HG03378 (cell line): ENCODE results near the gene PITPNM1.

Experiments used
- ATAC-seq: cut with Tn5 transposase; IDR thresholded peaks from one replicate; pipeline ENCODE4 v1.9.1; 2021; ENCODE audit warnings: mild to moderate bottlenecking, moderate library complexity; ENCODE audit not compliant: unreplicated experiment

Gene PITPNM1

DNA sequence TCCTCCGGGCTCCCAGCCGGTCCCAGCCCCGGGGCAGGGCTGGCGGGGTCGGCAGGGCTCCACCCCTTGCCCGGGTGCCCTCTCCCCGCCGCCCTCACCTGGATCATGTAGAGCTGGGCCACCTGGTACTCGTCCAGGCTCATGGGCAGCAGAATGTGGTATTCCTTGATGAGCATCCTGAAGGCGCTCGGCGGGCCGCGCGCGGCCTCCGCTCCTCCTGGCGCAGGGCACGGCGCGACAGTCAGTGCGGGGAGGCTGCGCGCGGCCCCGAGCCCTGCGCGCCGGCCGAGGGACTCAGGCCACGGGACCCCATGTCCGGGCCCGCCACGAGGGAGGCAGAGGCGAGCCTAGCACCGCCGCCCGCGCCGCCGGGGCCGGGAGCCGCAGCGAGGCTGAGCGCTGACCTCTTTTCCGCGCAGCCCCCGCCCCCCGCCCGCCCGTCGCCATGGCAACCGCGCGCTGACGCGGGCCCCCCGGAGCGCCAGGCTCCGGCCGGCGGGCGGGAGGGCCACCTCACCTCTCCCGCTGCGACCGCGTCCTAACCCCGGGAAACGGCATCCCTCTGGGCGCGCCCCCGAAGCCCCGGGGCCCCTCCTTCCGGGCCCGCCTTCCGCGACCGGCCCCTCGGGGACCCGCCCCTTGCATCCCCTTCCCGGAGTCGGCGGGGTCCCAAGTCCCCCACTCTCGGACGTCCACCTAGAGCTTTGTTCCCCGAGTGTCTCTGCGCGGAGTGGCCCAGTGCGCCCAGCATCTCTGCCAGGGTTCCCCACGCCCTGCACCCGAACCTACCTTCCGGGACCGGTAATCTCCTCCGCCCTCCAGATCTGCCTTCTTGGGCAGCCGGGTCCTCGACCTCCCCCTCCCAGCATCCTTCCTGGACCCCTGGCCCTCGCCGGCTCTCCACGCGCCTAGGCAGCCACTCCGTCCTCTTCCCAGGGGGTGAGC, 886 bp downstream of the PITPNM1 start:
- ATAC-seq = no peak

DNA sequence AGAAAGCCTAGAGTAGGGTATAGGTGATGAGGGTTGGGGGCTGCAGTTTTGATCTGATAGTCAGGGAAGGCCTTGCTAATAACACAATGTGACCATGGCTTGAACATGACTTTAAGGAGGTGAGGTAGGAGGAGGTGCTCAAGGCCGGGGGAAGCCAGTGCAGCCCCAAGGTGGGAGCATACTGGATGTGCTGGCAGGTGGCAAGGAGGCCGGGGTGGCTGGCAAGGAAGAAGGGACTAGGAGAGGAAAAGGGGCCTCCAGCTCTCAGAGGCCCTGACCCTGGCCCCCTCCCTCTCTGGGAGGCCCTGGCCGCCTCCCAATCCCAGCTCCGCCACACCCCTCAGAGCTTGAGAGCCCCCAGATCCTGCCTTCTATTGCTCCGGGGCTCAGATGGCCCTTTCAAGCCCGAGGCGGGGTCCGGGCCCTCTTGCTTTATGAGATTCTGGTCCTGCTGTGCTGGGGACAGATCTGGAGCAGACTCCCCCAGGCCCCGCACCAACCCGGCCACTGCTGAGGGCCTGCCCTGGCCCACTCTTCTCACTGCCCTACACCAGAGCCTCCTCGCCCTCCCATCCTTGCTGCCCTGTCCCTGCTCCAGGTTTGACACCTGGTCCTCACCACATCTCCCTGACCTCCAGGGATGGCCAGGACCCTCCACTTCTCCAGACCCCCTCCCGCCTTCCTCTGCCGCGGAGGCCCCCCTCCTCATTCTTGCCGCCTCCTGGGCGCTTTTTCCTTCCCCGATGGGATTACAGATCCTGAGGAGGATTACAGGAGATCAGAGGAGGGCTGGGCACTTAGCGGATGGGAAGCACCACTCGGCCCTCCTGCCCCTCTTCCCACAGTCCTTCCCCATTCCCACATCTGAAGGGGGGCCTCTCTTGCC, 1.8 kb downstream of the PITPNM1 start:
- no peak for ATAC-seq

DNA sequence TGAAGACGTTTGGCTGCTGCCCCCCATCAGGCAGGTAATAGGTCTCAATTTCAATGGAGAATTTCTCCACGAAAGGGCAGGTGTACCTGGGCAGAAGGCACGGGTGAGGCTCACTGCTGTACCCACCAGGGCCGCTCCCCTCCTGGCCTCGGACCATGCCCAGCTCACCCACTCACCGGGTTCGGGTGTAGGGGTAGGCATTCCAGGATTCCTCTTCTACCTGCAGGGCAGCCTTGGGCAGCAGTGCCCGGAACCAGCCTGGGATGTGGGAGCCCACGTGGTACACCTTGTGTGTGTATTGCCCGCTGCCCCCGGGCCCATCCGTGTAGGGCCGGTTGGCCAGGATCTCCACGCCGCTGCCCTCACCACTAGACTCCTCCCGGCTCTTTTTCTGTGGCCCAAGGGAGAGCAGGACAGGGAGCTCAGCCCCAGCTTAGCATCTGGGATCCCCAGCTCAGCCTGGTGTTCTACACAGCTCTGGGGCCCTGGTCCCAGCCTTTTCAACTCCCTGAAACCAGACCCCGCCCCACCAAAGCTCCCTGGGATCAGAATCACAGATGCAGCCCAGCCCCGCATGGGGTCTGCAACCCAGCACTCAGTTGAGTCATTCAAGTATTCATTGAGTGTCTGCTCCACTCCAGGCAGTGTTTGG, 2.7 kb downstream of the PITPNM1 start:
- ATAC-seq = no peak

DNA sequence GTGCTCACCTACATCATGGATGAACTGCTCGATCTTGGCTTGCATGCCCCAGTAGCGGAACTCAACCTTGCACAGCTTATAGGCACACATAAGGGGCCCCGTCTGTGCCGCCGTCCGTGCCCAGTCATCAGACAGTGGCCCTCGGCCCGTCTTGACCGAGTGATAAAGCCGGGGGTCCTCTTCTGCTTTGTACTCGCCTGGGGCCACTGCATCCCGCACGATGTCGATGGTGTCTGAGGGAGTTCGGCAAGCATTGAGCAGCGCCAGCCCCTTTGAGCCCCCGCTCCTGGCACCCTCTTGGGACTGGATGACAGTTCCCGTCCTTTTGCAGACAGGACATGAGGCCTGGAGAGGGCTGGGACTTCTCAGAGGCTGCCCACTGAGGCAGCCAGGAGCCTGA, 3.3 kb downstream of the PITPNM1 start:
- no peak for ATAC-seq

DNA sequence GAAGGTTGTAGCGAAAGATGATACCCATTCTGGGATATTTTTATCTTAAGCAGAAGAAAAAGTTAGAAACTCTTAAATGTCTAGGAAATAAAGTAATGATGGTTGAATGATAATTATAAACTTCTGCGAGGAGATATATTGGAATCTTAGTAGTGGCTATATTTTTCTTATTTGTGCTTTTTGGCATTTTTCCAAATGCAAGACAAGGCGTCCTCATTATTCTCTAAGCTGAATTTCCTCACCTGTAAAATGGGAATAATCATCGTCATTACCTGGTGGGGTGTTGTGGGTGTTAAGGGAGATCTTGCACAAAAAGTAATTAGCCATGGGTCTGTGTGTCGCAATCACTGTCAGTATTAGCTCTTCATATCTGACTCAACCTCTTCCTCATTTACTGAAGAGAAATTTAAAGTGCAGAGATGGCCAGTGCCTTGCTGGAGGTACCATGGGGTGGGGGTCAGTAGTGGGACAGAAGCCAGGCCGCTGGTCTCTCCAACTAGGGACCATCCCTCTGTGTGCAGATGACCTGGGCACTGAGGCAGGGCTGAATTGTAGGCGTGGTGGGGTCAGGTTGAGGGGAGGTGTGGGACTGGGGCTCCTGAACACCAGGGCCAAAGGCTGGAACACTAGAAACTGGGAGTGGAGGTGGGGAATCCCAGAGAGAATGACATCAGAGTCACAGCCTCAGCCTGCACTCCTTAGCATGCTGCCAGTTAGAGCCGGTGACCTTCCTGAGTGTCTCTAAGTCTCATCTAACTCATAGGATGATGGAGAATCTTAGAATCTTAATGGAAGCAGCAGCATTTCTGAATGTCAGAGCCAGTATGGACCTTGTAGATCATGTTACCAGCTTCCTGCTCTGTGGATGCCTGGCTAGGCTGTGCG, 4.1 kb downstream of the PITPNM1 start:
- ATAC-seq = no peak

DNA sequence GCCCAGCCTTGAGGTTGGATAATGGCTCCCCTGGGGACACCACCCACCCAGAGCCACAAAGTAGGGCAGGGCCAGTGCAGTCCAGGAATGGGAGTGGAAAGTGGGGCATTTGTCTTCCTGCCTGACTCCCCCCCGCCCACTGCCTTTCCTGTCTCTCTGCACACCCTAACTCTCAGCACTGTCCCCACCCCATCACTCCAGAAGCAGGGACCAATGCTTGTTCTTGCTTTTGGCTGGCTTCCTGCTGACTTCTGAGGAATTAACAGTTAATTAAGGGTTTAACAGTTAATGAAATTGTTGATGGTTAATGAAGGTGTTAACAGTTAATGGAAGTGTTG, 4.7 kb downstream of the PITPNM1 start:
- ATAC-seq = no peak

DNA sequence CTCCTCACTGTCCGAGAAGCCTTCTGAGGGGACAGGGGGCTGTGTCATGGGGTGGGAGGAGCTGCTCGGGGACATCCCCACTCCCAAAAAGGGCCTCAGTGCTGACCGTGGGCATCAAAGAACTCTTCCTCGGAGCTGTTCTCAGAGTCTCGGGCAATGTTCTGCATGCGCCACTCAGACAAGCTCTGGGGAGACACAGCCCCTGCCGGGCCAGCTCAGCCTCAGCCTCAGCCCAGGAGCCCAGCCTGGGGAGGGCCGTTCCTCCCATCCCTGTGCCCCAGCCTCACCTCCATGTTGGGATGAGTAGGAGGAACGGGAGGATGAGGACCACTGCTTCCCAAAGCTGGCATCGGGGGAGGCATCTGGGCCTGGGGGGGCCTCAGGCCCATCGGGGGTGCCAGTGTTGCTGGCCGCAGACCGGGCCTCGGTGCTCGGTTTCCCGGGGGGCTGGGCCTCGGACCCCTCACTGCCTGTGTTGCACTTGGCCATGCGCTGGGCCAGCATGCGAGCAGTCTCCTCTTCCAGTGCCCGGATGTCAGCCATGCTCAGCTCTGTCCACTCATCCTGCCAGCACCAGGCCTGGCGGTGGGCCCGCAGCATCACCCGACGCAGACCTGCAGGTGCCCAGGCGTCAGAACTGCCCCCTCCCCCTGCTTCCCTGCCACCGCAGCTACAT, 5.2 kb downstream of the PITPNM1 start:
- ATAC-seq = no peak

DNA sequence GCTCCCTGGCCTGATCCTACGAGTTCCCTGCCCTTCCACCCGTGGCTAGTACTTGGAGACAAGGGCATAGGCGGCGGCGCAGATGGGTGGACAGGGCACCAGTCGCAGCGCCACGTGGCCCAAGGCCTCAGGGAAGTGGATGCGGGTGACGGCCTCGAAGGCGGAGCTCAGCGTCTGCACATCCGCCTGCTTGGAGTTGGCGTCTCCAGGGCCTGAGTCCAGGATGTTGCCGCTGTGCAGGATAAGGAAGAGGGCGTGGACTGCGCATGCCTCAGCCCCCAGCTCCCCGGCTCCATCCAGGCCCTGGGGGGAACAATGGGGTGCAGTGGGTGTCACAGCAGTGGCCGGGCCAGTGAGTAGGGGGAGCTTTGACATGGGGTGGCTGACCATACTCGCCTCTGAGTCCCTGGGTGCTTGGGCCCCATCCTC, 6.6 kb downstream of the PITPNM1 start:
- ATAC-seq = no peak

DNA sequence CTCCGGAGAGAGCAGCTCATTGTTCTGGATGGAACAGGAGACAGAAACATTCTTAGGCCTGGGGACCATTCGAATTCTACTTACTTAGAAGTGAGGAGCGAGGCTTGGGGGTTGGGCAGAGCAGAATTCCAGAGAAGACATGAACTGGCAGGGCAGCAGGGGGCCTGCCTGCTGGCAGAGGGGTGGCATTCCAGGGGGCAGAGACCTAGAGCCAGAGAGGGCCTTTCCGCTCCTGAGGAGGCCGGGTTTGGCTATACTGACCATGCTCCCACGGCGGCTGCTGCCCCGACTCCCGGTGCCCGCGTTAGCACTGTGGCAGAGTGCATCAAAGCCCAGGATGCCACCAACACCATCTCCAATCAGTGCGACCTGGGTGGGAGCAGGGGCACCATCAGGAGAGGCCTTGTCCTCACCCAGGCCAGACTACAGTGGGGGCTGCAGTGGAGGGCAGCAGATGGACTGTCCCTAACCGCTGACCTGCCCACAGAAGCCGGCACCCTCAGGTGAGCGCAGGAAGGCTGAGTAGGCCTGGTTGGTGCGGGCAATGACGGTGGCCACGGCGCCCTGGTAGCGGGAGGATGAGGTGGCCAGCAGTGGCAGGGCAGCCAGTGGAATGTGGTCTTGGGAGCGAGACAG, 7.4 kb downstream of the PITPNM1 start:
- no peak for ATAC-seq

DNA sequence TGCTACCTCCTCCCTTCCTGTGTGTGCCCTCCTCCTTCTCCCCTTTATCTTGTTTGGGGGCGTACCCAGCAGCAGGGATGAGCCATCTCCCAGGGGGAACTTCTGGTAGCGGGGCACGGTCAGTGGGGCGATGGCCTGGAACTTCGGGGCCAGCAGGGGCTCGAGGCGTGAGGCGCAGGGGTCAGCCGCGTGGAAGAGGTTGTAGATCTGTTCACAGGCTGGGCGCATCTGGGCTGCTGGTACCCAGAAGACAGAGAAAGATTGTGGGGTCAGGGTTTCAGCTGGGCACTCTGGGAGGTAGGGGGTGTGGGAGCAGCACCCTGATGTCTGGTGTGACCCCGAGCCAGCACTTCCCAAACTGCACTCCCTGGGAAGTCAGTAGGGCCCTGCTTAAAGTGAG, 9.1 kb downstream of the PITPNM1 start:
- no peak for ATAC-seq

DNA sequence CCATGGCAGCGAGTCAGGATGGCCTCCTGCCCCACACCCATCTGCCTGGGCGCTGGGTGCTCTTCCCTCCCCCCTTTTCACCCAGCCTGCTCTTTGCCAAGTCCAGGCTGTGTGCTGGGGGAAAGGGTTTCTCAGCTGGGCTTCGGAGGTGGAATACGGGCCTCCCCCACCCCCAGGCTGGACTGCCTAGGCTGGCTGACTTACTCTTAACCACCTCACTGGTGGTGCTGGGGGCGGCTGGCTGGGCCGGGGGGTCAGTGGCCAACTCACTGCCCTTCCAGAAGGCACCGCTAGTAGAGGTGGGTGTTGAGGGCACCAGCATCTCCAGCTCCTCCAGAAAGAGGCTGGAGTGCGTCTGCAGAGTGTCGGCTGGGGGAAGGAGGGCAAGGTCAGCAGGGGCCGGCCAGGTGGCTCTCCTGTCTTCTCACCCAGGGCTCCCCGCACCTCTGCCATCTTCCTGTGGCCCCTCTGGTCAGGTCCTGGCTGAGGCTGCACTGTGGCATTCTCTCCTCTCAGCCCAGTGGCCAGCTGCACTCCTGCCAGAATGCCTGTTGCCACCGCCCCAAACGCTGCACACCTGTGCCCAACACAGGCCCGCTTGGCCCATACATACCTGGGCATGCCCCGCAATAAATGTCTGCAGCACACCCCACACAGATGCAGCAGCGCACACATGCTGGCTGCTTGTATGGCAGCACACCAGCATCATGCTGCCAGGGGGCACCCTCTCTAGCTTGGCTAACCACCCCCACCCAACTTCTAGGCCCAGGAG, 9.7 kb downstream of the PITPNM1 start:
- no peak for ATAC-seq

DNA sequence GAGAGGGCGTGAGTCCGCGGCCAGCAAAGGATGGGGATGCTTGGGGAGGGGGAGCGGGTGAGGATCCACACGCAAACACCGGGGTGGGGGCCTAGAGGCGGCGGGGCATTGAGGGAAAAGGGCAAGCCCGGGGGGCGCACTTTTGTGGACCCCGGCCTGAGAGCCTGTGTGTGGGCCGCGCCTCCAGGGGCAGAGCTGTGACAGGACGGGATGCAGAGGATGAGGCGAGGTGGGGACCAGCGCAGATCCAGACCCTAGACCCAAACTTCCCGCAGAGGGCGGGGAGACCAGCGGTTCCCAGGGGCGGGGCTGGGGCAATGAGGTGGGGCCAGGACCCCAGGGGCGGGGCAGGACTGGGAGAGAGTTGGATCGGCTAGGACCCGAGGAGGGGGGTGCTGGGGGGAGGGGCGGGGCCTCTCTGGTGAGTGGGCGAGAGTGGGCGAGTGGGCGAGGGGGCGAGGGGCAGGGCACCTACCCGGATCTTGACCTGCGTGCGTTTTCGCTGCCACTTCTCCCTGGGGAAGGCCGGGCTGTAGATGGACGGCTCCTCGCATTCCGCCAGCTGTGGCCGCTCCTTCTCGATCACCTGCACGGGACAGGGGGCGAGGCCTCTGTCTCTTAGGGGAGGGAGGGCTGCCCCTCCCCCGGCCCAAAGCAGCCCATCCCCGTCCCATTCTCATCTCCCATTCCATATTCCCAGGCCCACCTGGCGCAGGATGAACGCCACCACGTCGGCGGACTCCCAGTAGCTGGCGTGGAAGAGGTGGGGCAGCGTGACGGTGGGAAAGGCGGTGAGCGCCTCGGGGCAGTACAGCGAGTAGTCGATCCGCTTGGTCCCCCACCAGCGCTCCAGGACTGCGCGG, 10.6 kb downstream of the PITPNM1 start:
- ATAC-seq = no peak

DNA sequence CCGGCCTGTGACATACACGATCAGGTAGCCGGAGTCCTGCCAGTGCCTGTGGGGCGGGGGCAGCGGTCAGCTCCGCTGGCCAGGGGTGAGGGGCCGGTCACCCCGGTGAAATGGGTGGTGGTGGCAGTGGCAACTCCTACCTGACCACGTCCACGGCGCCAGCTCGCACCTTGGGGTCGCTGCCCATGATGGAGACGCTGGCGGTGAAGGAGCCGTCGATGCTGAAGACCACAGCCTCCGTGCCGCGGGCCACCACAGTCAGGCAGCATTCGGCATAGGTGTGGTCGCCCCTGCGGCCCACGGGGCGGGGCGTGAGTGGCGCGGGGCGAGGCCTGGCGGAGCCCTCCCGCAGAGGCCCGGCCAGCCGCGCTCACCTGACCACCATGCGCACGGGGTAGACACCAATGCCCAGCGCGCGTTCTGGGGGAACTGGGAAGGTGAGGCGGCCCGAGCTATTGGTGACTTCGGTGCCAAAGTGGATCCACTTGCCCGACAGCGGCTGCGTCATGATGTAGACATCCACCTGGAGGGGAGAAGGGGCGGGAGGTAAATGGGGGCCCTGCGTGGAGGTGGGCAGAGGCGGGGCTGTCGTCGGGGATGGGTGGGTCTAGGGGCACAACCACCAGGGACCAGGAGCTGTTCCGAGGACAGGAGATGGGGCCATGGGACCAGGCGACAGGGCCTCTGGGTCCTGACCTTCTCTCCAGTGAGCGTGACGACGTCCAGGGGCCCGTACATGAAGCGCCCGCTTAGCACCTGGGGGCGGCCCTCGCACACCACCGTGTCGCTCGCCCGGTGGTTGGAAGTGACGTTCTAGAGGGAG, 11.4 kb downstream of the PITPNM1 start:
- no peak for ATAC-seq

DNA sequence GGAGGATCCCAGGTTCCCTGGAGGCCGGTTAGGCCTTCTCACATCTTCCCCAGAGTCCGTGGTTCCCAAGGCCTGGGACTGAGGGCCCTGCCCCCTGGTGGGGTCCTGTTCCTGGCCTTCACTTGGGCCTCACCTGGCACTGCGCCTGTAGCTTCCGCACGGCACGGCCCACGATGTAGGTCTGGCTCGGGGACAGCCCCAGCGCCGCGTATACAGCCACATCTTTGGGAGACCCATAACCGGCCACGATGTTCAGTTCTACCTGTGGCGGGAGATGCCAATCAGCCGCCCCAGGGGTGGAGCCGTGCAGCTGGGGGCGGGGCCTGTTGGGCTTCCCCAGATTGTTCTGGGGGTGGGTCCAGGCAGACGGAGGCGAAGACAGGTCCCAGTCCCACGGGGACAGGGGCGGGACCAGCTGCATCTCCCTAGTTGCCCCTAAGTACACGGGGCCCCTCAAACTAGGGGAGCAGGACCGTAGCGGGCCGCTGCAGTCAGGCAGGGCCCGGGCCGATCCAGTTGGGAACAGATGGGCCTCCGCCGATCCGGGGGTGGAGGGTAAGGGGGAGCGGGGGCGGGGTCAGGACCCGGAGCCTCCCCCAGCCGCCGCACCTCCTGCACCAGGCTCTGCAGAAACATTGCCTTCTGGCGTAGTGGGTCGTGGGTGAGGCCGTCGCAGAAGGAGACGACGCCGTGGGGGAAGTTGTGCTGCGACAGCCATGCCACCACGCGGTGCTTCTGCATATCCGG, 12.2 kb downstream of the PITPNM1 start:
- ATAC-seq = no peak

DNA sequence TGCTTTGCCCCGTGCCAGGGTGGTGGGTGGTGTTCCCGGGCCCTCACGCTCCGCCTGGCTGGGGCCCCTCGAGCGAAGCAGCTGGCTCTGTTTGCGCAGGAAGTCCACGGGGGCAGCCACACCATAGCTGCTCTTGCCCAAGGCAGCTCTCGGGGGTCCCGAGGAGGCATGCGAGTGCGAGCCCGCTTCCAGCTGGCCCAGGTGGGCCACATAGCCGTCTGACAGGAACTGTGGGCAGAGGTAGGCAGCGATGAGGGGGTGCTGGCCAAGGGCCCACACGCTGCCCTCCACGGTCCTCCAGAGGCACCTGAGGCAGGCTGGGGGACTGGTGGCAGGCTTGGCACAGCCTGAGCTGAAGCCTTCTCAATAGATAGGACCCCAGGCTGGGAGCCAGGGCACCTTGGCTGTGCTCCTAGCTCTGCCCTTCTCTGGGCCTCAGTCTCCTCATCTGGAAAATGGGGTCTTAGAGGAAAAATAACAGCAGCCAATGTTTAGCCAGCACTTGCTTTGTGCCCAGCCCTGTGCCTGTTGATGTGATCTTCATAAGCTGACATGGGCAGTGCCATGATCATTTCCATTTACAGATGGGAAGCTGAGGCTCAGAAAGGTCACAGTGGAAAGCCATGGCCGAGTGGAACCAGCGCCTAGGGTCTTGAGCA, 13.0 kb downstream of the PITPNM1 start:
- no peak for ATAC-seq
